B cell (primary cell): Measurements from ENCODE around the gene P3H3.

Experiments used
- EZH2 ChIP-seq: IDR thresholded peaks from 2 replicates; pipeline ENCODE4 v1.6.1; 2012; ENCODE audit warnings: borderline replicate concordance, low read depth, mild to moderate bottlenecking, moderate library complexity, low read length; ENCODE audit not compliant: insufficient read depth, poor library complexity, severe bottlenecking
- TF ChIP-seq, protein P1 (sequence below): fragments of 200-600 bp; IDR thresholded peaks from one replicate; pipeline ENCODE4 v1.8.0; 2022; ENCODE audit warnings: antibody characterized with exemption, mild to moderate bottlenecking

DNA sequence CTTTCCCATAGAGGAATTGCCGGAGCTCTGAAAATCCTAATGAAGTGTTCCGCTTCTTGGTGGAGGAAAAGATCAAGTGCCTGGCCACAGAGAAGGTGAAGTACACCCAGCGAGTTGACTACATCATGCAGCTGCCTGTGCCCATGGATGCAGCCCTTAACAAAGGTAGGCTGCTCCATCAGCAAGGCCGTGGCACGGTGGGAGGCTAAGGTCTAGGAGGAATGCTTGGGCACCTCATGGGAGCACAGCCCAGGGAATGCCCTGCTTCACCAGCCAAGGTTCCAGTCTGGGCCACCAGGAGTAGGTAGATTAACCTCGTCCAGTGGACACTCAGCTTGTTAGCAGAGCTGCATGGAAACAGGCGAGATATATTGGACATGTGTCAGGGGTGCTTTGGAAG lies 32.7 kb downstream of the P3H3 start:
- TF ChIP-seq EZH2, result no peak
- TF ChIP-seq, protein P1, sequence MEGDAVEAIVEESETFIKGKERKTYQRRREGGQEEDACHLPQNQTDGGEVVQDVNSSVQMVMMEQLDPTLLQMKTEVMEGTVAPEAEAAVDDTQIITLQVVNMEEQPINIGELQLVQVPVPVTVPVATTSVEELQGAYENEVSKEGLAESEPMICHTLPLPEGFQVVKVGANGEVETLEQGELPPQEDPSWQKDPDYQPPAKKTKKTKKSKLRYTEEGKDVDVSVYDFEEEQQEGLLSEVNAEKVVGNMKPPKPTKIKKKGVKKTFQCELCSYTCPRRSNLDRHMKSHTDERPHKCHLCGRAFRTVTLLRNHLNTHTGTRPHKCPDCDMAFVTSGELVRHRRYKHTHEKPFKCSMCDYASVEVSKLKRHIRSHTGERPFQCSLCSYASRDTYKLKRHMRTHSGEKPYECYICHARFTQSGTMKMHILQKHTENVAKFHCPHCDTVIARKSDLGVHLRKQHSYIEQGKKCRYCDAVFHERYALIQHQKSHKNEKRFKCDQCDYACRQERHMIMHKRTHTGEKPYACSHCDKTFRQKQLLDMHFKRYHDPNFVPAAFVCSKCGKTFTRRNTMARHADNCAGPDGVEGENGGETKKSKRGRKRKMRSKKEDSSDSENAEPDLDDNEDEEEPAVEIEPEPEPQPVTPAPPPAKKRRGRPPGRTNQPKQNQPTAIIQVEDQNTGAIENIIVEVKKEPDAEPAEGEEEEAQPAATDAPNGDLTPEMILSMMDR, result no peak
